Activated T-cell treated with anti-CD3 and anti-CD28 coated beads, Interleukin-2, amount 50 U/mL, for 72 hours (primary cell): ENCODE results near the gene KIF15. TPM values are rescaled to one million over a fixed set of nuclear protein-coding genes. Genes with fewer than 3 reads are reported as not detected.
A peak's percentile ranks its signal among the peaks of the same experiment; 100 is the strongest.

ENCODE experiments used
- ATAC-seq, 2 donors: fragments of 150-1000 bp; cut with Tn5 transposase; replicated peaks in 1 of 2; 2 replicates each; pipeline ENCODE4 v1.10.0; 2021; ENCODE audit warnings: moderate library complexity in 2 of 2, mild to moderate bottlenecking in 1 of 2
- DNase-seq, 2 donors: peaks; one replicate each; pipeline ENCODE4 v3.0.0; 2021 to 2022; ENCODE audit warnings: mixed read lengths in 1 of 2
- H3K27ac Mint-ChIP-seq: one replicate; pipeline ENCODE4 v1.8.0; 2022; ENCODE audit warnings: mild to moderate bottlenecking, moderate library complexity, mixed read lengths
- H3K27me3 Mint-ChIP-seq: one replicate; pipeline ENCODE4 v1.8.0; 2022; ENCODE audit warnings: low read depth, mixed read lengths
- H3K36me3 Mint-ChIP-seq, 2 donors: one replicate each; pipeline ENCODE4 v1.8.0; 2022; ENCODE audit warnings: mixed read lengths in 2 of 2, mild to moderate bottlenecking in 1 of 2; ENCODE audit not compliant: insufficient read depth in 2 of 2
- H3K4me1 Mint-ChIP-seq: one replicate; pipeline ENCODE4 v1.8.0; 2022; ENCODE audit warnings: low read depth, mixed read lengths
- H3K4me3 Mint-ChIP-seq, 2 donors: one replicate each; pipeline ENCODE4 v1.8.0; 2022; ENCODE audit warnings: mild to moderate bottlenecking in 2 of 2, mixed read lengths in 2 of 2, moderate library complexity in 2 of 2
- H3K9me3 Mint-ChIP-seq, 2 donors: one replicate each; pipeline ENCODE4 v1.8.0; 2022; ENCODE audit warnings: mixed read lengths in 2 of 2
- total RNA-seq, 2 donors: library from RNA; stranded (reverse); gene quantifications; one replicate each; pipeline ENCODE4 v1.2.3, GENCODE V29; 2022

The KIF15 gene, protein sequence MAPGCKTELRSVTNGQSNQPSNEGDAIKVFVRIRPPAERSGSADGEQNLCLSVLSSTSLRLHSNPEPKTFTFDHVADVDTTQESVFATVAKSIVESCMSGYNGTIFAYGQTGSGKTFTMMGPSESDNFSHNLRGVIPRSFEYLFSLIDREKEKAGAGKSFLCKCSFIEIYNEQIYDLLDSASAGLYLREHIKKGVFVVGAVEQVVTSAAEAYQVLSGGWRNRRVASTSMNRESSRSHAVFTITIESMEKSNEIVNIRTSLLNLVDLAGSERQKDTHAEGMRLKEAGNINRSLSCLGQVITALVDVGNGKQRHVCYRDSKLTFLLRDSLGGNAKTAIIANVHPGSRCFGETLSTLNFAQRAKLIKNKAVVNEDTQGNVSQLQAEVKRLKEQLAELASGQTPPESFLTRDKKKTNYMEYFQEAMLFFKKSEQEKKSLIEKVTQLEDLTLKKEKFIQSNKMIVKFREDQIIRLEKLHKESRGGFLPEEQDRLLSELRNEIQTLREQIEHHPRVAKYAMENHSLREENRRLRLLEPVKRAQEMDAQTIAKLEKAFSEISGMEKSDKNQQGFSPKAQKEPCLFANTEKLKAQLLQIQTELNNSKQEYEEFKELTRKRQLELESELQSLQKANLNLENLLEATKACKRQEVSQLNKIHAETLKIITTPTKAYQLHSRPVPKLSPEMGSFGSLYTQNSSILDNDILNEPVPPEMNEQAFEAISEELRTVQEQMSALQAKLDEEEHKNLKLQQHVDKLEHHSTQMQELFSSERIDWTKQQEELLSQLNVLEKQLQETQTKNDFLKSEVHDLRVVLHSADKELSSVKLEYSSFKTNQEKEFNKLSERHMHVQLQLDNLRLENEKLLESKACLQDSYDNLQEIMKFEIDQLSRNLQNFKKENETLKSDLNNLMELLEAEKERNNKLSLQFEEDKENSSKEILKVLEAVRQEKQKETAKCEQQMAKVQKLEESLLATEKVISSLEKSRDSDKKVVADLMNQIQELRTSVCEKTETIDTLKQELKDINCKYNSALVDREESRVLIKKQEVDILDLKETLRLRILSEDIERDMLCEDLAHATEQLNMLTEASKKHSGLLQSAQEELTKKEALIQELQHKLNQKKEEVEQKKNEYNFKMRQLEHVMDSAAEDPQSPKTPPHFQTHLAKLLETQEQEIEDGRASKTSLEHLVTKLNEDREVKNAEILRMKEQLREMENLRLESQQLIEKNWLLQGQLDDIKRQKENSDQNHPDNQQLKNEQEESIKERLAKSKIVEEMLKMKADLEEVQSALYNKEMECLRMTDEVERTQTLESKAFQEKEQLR (N-terminal part only)
- total RNA-seq = 10 to 100 TPM; 32.4 to 40.1 TPM

DNA sequence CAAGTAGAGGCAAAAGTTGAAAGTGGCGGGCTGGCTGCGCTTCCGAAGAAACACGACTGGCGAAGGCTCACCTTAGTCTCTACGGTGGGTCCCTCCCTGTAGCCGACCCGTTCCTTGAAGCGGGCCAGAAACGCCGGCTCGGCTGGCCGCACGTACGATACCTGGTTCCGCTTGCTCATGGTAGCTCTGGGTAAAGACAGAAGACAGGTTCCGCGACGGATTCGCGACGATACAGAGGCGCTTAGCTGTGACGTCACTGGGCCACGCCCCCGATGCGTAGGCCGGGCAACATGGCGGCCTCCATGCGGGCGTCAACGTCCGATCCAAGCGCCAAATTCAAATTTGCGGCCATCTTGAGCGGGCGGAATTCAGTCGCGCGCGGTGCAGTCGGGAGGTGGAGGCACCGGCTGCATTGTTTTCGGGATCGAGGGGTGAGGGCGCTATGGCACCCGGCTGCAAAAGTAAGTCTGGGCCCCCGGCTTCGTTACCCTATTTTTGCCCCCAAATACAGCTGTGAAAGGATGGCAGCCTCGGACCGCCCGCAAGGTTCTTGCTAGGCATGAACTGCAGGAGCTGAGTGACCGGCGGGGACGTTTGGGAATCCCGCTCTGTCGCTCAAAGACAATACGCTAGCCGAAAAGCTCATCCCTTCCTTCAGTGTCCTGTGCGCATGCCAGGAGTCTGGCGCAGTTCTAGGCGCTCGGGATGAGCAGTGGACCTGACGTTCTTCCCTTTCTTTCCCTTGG, at the start of gene KIF15, which contains the start of gene KIAA1143:
Gene KIF15 (plus strand): TSS at position 371 of the 746 bp plus-strand sequence. CDS start 72 bp downstream, at position 443.
Gene KIAA1143 (minus strand): TSS at position 196 of the 746 bp plus-strand sequence. CDS start 17 bp downstream, at position 179.
- Mint-ChIP-seq H3K36me3 (peaks cover 23 to 58% of the 10 kb centered on the region in 2 donors), H3K27me3 (no peaks in the 10 kb centered on the region), H3K9me3 (peaks cover 6 to 10% of the 10 kb centered on the region in 2 donors), H3K27ac (peak within 1 kb of the TSS; percentile 95), H3K4me1 (peaks cover 29% of the 10 kb centered on the region), H3K4me3 (peak within 1 kb of the TSS; percentile 90 to 98)
- DNase-seq = peak; percentile 98
- ATAC-seq = peak; percentile 95 to 97

DNA sequence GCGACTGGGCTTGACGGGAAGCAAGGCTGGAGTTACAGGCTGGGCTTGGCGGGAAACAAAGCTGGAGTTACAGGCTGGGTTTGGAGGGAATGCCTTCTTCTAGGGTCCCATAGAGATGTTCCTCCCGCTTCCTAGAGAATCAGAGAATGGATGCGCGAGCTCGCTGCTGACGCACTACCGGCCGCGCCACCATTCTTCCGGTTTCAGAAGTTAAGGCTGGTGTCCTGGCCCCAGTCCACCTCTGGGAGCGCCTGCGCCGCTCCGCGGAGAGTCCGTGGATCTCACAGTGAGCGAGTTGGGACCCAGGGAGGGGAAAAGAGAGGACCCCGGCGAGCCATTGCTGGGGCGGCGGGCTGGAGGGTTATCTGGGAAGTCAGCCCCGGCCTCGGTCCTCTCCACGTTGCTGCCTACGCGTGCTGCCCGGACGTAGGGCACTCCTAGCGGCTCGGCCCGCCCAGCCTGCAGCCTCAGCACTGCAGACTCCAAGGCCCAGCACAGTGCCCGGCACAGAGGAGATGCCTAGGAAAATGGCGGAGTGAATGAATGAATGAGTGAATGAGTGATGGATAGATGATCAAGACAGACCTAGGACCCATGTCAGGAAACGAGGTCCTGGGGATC, 49.0 kb upstream of the KIF15 start, which contains the start of gene ZNF502:
Gene ZNF502 (plus strand): TSS at position 206 of the 621 bp plus-strand sequence. CDS start 7,602 bp downstream, outside the sequence.
- peaks cover 13% of the 10 kb centered on the region for H3K4me1 Mint-ChIP-seq
- peaks cover 24 to 48% of the 10 kb centered on the region in 2 donors for H3K36me3 Mint-ChIP-seq
- DNase-seq (peak; percentile 53 to 56), ATAC-seq (peak; percentile 86)
- H3K27me3 Mint-ChIP-seq = no peaks in the 10 kb centered on the region
- peaks cover 17 to 23% of the 10 kb centered on the region in 2 donors for H3K9me3 Mint-ChIP-seq
- H3K4me3 Mint-ChIP-seq = peak within 1 kb of the TSS; percentile 93 to 95
- peak within 1 kb of the TSS; percentile 30 for H3K27ac Mint-ChIP-seq

- Mint-ChIP-seq H3K4me3 (no peak overlapping the region), H3K36me3 (peaks cover 48 to 67% of the 10 kb centered on the region in 2 donors), H3K4me1 (no peaks in the 10 kb centered on the region), H3K27ac (no peak overlapping the region), H3K27me3 (no peaks in the 10 kb centered on the region), H3K9me3 (peaks cover 29 to 51% of the 10 kb centered on the region in 2 donors)
- ATAC-seq = no peak
- DNase-seq = no peak
Observed at GRCh38 chr3:44721231-44722102, 40.1 kb upstream of the KIF15 start.

- Mint-ChIP-seq H3K9me3 (peaks cover 29 to 51% of the 10 kb centered on the region in 2 donors), H3K4me1 (no peaks in the 10 kb centered on the region), H3K27ac (no peak overlapping the region), H3K4me3 (no peak overlapping the region), H3K27me3 (no peaks in the 10 kb centered on the region), H3K36me3 (peaks cover 44 to 62% of the 10 kb centered on the region in 2 donors)
- DNase-seq = no peak
- ATAC-seq = no peak
Observed at GRCh38 chr3:44722103-44722401, 39.5 kb upstream of the KIF15 start.

- Mint-ChIP-seq H3K36me3 (peaks cover 43 to 69% of the 10 kb centered on the region in 2 donors), H3K4me1 (peaks cover 17% of the 10 kb centered on the region), H3K27me3 (no peaks in the 10 kb centered on the region), H3K27ac (peak within 1 kb of the TSS; percentile 85), H3K4me3 (peak within 1 kb of the TSS; percentile 99), H3K9me3 (peaks cover 45% of the 10 kb centered on the region in 2 donors)
- DNase-seq (peak; percentile 82 to 86), ATAC-seq (peak; percentile 99)
Observed at GRCh38 chr3:44729384-44729910, 32.1 kb upstream of the KIF15 start, which contains the start of gene ZNF501. Gene ZNF501, plus strand, starts transcription at chr3:44729635. Its CDS starts 4,787 bp downstream, at chr3:44734422.

DNA sequence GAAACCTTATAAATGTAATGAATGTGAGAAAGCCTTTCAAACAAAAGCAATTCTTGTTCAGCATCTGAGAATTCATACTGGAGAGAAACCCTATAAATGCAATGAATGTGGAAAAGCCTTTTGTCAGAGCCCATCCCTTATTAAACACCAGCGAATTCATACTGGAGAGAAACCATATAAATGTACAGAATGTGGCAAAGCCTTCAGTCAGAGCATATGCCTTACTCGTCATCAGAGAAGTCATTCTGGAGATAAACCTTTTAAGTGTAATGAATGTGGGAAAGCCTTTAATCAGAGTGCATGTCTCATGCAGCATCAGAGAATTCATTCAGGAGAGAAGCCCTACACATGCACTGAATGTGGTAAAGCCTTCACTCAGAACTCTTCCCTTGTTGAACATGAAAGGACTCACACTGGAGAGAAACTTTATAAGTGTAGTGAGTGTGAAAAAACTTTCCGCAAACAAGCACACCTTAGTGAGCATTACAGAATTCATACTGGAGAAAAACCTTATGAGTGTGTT, 26.9 kb upstream of the KIF15 start:
- Mint-ChIP-seq H3K27ac (no peak overlapping the region), H3K36me3 (peaks cover 38 to 61% of the 10 kb centered on the region in 2 donors), H3K9me3 (peaks cover 32 to 37% of the 10 kb centered on the region in 2 donors), H3K4me3 (no peak overlapping the region), H3K27me3 (no peaks in the 10 kb centered on the region), H3K4me1 (peaks cover 8% of the 10 kb centered on the region)
- DNase-seq (no peak), ATAC-seq (no peak)

DNA sequence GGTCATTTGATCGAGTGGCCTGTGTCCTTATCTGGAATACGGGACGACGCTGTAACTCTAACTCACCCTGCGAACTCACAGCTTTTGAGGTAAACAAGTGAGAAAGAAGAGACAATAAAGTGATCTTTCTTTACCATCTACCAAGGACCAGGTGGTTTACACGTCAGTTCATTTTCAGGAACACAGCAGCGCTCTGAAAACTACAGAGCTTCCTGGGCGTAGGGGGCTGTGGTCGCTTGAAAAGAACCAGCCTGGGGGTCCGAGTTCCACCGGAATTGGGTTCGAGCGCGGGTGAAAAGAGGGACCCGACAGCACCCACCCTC, 532 bp upstream of the KIF15 start:
- peak in 1 of 2 donors; percentile 6 for DNase-seq
- H3K4me3 Mint-ChIP-seq = peak overlapping the region; percentile 90 to 98

DNA sequence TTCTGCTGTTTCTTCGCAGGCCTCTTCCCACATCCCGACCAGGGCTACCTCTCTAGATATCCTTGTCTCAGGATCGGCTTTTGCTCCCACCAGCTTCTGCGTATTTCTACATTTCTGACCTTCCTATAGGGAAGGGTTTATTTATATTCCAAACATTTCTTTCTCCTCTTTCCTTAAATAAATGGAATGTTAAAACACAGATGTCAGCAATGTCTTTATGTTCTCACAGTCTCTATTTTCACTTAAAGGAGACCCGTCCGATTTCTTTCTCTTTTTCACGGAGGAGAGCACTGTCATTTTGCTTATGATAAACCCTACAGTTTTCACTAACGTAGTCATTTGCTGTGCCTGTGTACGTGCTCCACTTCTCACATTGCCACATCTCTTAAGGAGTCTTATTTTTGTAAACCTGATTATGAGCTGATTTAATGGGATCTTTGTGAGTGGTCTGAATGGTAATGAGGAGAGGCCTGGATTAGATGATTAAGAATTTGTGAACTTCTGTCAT, 630 bp downstream of the KIF15 start:
- H3K9me3 Mint-ChIP-seq = peaks cover 4 to 8% of the 10 kb centered on the region in 2 donors
- H3K36me3 Mint-ChIP-seq = peaks cover 23 to 59% of the 10 kb centered on the region in 2 donors
- no peaks in the 10 kb centered on the region for H3K27me3 Mint-ChIP-seq
- peak overlapping the region; percentile 95 for H3K27ac Mint-ChIP-seq
- peaks cover 29% of the 10 kb centered on the region for H3K4me1 Mint-ChIP-seq
- ATAC-seq = no peak
- no peak for DNase-seq
- peak overlapping the region; percentile 90 to 98 for H3K4me3 Mint-ChIP-seq

More for the DNA sequence above, 532 bp upstream of the KIF15 start:
- Mint-ChIP-seq H3K27ac (peak overlapping the region; percentile 95), H3K36me3 (peaks cover 21 to 59% of the 10 kb centered on the region in 2 donors), H3K4me1 (peaks cover 29% of the 10 kb centered on the region), H3K27me3 (no peaks in the 10 kb centered on the region), H3K9me3 (peaks cover 6 to 10% of the 10 kb centered on the region in 2 donors)
- ATAC-seq = peak in 1 of 2 donors; percentile 6

DNA sequence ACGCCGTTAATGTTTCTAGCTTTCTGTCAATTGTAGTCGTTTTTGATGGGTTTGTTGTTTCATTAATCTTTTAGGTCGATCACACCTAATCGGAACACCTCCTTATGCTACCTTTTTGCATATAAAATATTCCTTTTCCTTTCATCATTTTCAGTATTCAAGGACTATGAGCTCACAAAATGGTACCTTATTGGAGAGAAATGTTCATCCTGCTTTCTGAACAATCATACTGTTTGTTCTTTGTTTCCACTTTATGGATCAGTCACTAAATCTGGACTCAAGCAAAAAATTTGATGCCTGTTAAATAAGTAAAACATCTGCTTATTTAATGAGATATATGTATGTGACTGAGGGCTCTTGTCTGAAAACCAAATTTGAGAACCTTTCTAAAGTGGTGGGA, 1.1 kb downstream of the KIF15 start:
- Mint-ChIP-seq H3K4me3 (peak overlapping the region; percentile 90 to 98), H3K4me1 (peaks cover 29% of the 10 kb centered on the region), H3K36me3 (peaks cover 21 to 59% of the 10 kb centered on the region in 2 donors), H3K27me3 (no peaks in the 10 kb centered on the region), H3K9me3 (peaks cover 3 to 4% of the 10 kb centered on the region in 2 donors), H3K27ac (peak overlapping the region; percentile 95)
- DNase-seq (no peak), ATAC-seq (no peak)

DNA sequence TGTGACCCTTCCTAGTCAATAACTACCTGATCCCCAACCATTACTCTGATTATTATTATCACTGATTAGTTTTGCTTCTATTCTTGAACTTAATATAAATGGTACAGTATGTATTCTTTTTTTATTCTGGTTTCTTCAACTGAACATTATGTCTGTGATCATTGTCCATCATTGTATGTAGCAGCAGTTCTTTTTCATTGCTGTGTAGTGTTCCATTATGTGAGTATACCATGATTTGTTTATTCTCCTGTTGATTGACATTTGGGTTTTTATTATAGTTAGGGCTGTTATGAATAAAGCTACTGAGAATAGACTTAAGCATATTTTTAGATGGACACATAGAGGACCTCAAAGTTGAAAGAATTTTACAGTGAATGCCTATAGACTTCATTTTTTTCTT, 2.7 kb downstream of the KIF15 start:
- no peak overlapping the region for H3K27ac Mint-ChIP-seq
- ATAC-seq (no peak), DNase-seq (no peak)
- H3K4me3 Mint-ChIP-seq = no peak overlapping the region
- H3K27me3 Mint-ChIP-seq = no peaks in the 10 kb centered on the region
- peaks cover 2 to 3% of the 10 kb centered on the region in 2 donors for H3K9me3 Mint-ChIP-seq
- peaks cover 21% of the 10 kb centered on the region for H3K4me1 Mint-ChIP-seq
- peaks cover 18 to 49% of the 10 kb centered on the region in 2 donors for H3K36me3 Mint-ChIP-seq
